ENCODE results near the gene CDHR5. TPM values are rescaled to one million over a fixed set of nuclear protein-coding genes. Genes with fewer than 3 reads are reported as not detected.

CDHR5 gene
- polyA plus RNA-seq, 1 of the 3 experiments (the other 2 are of a cell fraction), result not detected

DNA sequence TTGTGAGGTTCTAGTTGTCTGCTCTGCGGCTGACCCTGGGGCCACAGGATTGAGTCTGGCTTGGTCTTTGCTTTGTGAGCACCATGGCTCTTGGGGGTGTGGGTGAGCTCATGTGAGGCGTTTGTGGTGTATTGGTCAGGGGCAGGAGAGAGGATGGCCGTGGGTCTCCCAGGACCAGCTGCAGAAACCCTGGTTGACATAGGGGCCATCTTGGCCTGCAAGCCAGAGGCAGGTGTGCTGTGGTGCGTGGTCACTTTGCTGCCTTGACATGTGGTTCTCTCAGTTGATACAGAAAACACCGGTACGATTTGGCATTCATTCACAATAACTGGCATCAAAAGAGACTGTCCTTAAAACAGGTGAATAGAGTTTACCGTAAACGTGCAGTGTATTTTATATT is 37.2 kb downstream of the CDHR5 start:
- Histone ChIP-seq H3K27me3 (ENCODE audit: insufficient read depth) (no peaks in the 10 kb centered on the region), H3K9ac (no peak overlapping the region), H3K27ac (ENCODE audit: low read depth in 2 of 2, low read length in 1 of 2) (peak overlapping the region in 1 of 2 experiments; percentile 54; a peak in 1 of 4 replicates), H3K9me2 (no peaks in the 10 kb centered on the region), H3K36me3 (replicated peaks in 1 of 2; ENCODE audit: control insufficient read depth in 1 of 2, insufficient read depth in 2 of 2, low read length in 1 of 2) (peaks cover 27 to 60% of the 10 kb centered on the region in 2 experiments), H3F3A (replicated peaks; ENCODE audit: insufficient read depth) (peaks cover 12% of the 10 kb centered on the region), H3K79me2 (ENCODE audit: insufficient read depth) (peaks cover 69% of the 10 kb centered on the region), H3K4me3 (ENCODE audit: low read depth in 2 of 2, low read length in 1 of 2) (no peak overlapping the region), H3K9me3 (no peaks in the 10 kb centered on the region), H4K20me1 (ENCODE audit: insufficient read depth) (peaks cover 67% of the 10 kb centered on the region), H3K4me1 (ENCODE audit: control insufficient read depth in 1 of 2, insufficient read depth in 2 of 2, low read depth in 1 of 2, low read length in 1 of 2) (no peaks in the 10 kb centered on the region), H3K4me2 (no peak overlapping the region), H2AFZ (ENCODE audit: low read depth) (no peak overlapping the region)
- no peak for DNase-seq
- CTCF ChIA-PET, result no interaction called here
- WGBS (ENCODE audit: low lambda C conversion rate), result 87% methylated on average over 6 of the region's 8 CpGs
- POLR2A ChIA-PET, result no interaction called here
- no peak for TF ChIP-seq RCOR1 (IDR thresholded peaks at IDR 0.05; ENCODE audit: low read length)
- no peak for TF ChIP-seq RAD21 (IDR thresholded peaks at IDR 0.05; ENCODE audit: low read length)
- no peak for TF ChIP-seq EZH2phosphoT487 (IDR thresholded peaks at IDR 0.05; ENCODE audit: borderline replicate concordance, low read depth)
- TF ChIP-seq POLR2AphosphoS5 (IDR thresholded peaks at IDR 0.05; ENCODE audit: low read depth, low read length), result no peak
- TF ChIP-seq, protein P1, sequence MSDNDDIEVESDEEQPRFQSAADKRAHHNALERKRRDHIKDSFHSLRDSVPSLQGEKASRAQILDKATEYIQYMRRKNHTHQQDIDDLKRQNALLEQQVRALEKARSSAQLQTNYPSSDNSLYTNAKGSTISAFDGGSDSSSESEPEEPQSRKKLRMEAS (IDR thresholded peaks at IDR 0.05; ENCODE audit: low read depth), result no peak

DNA sequence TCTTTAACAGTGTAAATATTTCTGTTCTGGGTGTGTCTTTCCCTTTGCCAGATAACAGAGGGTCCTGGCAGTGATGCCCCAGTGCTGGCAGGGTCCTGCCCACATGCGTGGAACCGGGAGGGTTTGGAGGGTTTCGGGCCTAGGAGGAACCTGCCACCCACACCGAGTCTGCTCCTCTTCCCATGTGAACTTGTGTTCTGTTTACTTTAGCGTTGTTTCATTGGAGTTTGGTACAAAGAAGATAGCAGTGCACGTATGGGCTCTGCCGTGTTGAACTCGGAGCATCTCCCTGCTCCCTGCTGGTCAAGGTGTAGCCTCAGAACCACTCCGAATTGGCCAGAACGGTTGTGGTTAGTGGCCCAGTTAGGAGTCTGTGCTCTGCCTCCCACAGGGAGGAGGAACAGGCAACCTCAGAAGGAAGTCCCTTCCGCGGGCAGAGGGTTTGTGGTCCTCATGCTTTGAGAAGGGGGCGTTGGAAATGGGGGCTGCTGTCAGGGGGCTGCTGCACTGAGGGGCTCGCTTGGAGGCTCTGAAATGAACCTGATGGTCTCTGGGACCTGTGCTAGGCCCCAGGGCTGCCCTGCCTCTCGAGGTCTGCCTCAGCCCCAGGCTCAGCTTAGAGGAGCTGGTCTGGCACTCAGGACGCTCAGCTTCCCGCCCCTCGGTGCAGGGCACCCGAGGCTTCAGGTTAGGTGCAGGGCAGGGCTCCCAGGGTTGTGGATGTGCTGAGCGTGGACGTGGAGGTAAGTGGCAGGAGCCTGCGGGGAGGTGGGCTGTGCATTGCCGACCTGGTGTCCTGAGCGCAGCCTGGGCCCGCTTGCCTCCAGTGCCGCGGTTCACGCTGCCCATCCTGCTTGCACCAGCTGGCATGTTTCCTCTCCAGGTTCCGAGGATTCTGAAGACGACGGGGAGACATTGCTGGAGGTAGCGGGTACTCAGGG is 38.1 kb downstream of the CDHR5 start:
- Histone ChIP-seq H3K9me3 (no peaks in the 10 kb centered on the region), H3K4me3 (ENCODE audit: low read depth in 2 of 2, low read length in 1 of 2) (no peak overlapping the region), H2AFZ (ENCODE audit: low read depth) (no peak overlapping the region), H3K79me2 (ENCODE audit: insufficient read depth) (peaks cover 69% of the 10 kb centered on the region), H3K4me1 (ENCODE audit: control insufficient read depth in 1 of 2, insufficient read depth in 2 of 2, low read depth in 1 of 2, low read length in 1 of 2) (no peaks in the 10 kb centered on the region), H3K9ac (no peak overlapping the region), H3F3A (replicated peaks; ENCODE audit: insufficient read depth) (peaks cover 12% of the 10 kb centered on the region), H3K36me3 (replicated peaks in 1 of 2; ENCODE audit: control insufficient read depth in 1 of 2, insufficient read depth in 2 of 2, low read length in 1 of 2) (peaks cover 26 to 57% of the 10 kb centered on the region in 2 experiments), H3K27ac (ENCODE audit: low read depth in 2 of 2, low read length in 1 of 2) (no peak overlapping the region), H3K4me2 (no peak overlapping the region), H4K20me1 (ENCODE audit: insufficient read depth) (peaks cover 75% of the 10 kb centered on the region), H3K27me3 (ENCODE audit: insufficient read depth) (no peaks in the 10 kb centered on the region), H3K9me2 (no peaks in the 10 kb centered on the region)
- ChIA-PET CTCF (no interaction called here), POLR2A (interaction anchor here (1.0 kb wide), 1 partner anchor 22 kb away, joined by 3 read pairs; no protein-coding TSS in a partner anchor)
- no peak for DNase-seq
- WGBS (ENCODE audit: low lambda C conversion rate), result 89% methylated on average over 20 of the region's 32 CpGs
- TF ChIP-seq, protein P2, sequence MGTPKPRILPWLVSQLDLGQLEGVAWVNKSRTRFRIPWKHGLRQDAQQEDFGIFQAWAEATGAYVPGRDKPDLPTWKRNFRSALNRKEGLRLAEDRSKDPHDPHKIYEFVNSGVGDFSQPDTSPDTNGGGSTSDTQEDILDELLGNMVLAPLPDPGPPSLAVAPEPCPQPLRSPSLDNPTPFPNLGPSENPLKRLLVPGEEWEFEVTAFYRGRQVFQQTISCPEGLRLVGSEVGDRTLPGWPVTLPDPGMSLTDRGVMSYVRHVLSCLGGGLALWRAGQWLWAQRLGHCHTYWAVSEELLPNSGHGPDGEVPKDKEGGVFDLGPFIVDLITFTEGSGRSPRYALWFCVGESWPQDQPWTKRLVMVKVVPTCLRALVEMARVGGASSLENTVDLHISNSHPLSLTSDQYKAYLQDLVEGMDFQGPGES (IDR thresholded peaks at IDR 0.05; ENCODE audit: low read depth, low read length), result no peak
- TF ChIP-seq, protein P3, sequence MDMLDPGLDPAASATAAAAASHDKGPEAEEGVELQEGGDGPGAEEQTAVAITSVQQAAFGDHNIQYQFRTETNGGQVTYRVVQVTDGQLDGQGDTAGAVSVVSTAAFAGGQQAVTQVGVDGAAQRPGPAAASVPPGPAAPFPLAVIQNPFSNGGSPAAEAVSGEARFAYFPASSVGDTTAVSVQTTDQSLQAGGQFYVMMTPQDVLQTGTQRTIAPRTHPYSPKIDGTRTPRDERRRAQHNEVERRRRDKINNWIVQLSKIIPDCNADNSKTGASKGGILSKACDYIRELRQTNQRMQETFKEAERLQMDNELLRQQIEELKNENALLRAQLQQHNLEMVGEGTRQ (IDR thresholded peaks at IDR 0.05; ENCODE audit: borderline replicate concordance, low read depth, low read length), result no peak
- TF ChIP-seq GABPA (IDR thresholded peaks at IDR 0.05; ENCODE audit: low read depth) (no peak), RAD21 (IDR thresholded peaks at IDR 0.05; ENCODE audit: low read length) (no peak), CHD2 (IDR thresholded peaks at IDR 0.05; ENCODE audit: low read length, partially characterized antibody) (no peak)
- TF ChIP-seq, protein P4, sequence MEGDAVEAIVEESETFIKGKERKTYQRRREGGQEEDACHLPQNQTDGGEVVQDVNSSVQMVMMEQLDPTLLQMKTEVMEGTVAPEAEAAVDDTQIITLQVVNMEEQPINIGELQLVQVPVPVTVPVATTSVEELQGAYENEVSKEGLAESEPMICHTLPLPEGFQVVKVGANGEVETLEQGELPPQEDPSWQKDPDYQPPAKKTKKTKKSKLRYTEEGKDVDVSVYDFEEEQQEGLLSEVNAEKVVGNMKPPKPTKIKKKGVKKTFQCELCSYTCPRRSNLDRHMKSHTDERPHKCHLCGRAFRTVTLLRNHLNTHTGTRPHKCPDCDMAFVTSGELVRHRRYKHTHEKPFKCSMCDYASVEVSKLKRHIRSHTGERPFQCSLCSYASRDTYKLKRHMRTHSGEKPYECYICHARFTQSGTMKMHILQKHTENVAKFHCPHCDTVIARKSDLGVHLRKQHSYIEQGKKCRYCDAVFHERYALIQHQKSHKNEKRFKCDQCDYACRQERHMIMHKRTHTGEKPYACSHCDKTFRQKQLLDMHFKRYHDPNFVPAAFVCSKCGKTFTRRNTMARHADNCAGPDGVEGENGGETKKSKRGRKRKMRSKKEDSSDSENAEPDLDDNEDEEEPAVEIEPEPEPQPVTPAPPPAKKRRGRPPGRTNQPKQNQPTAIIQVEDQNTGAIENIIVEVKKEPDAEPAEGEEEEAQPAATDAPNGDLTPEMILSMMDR (IDR thresholded peaks at IDR 0.05), result no peak
